DND-41 (cell line): ENCODE measurements around the gene PNPLA1.
A peak's percentile ranks its signal among the peaks of the same experiment; 100 is the strongest.
"Not testable (repeated sequence)": the region's sequence is repeated elsewhere in the genome, so short reads cannot be mapped to it uniquely, and the experiment has no call there.

Experiments
- ATAC-seq: fragments of 200-7000 bp; cut with Tn5 transposase; 3 replicates; pipeline ENCODE4 v1.9.1; 2021; ENCODE audit warnings: low read depth; ENCODE audit not compliant: insufficient read depth
- DNase-seq: peaks from one replicate; pipeline ENCODE4 v3.0.0-alpha.2; 2020
- H2AFZ ChIP-seq: 2 replicates; pipeline ENCODE4 v1.6.0; 2012; ENCODE audit warnings: low read depth, low read length
- H3K27ac ChIP-seq: 2 replicates; pipeline ENCODE4 v1.5.1; 2012; ENCODE audit warnings: low read length, inconsistent platforms
- H3K27me3 ChIP-seq: fragments of 200-600 bp; sonication (generic); 2 replicates; pipeline ENCODE4 v1.6.0; 2012; ENCODE audit warnings: low read length, mild to moderate bottlenecking, inconsistent platforms; ENCODE audit not compliant: insufficient read depth, poor library complexity
- H3K36me3 ChIP-seq: 2 replicates; pipeline ENCODE4 v1.5.1; 2012; ENCODE audit warnings: low read length, inconsistent platforms; ENCODE audit not compliant: insufficient read depth
- H3K4me1 ChIP-seq: 2 replicates; pipeline ENCODE4 v1.5.1; 2012; ENCODE audit warnings: mild to moderate bottlenecking, low read length; ENCODE audit not compliant: insufficient read depth
- H3K4me2 ChIP-seq: 2 replicates; pipeline ENCODE4 v1.6.0; 2012; ENCODE audit warnings: mild to moderate bottlenecking, moderate library complexity, low read length, inconsistent platforms; ENCODE audit not compliant: insufficient read depth
- H3K4me3 ChIP-seq, 2 experiments: fragments of 200-600 bp in 1 of 2; shearing (Covaris generic) in 1 of 2; 2 replicates each; pipeline ENCODE4 v1.5.1; 2012 to 2016; ENCODE audit warnings: inconsistent platforms in 2 of 2, low read length in 2 of 2, mild to moderate bottlenecking in 2 of 2, low read depth in 1 of 2, moderate library complexity in 1 of 2
- H3K79me2 ChIP-seq: 2 replicates; pipeline ENCODE4 v1.6.0; 2012; ENCODE audit warnings: low read length, inconsistent platforms; ENCODE audit not compliant: insufficient read depth
- H3K9ac ChIP-seq: 2 replicates; pipeline ENCODE4 v1.6.0; 2012; ENCODE audit warnings: low read depth, mild to moderate bottlenecking, inconsistent platforms, low read length, moderate library complexity
- H3K9me3 ChIP-seq: 2 replicates; pipeline ENCODE4 v1.5.1; 2012; ENCODE audit warnings: low read length, moderate library complexity, mild to moderate bottlenecking, inconsistent platforms; ENCODE audit not compliant: insufficient read depth, severe bottlenecking
- H4K20me1 ChIP-seq: 2 replicates; pipeline ENCODE4 v1.6.0; 2012; ENCODE audit warnings: low read length; ENCODE audit not compliant: insufficient read depth
- CTCF ChIP-seq: IDR thresholded peaks from 2 replicates; pipeline ENCODE4 v1.5.1; 2012; ENCODE audit warnings: borderline replicate concordance, low read length, moderate library complexity, mild to moderate bottlenecking; ENCODE audit not compliant: poor library complexity, severe bottlenecking; ENCODE audit errors: extremely low read depth
- EZH2 ChIP-seq: IDR thresholded peaks from 3 replicates; pipeline ENCODE4 v1.6.1; 2012; ENCODE audit warnings: borderline replicate concordance, low read depth, mild to moderate bottlenecking, moderate library complexity, low read length, inconsistent platforms; ENCODE audit not compliant: severe bottlenecking

The PNPLA1 gene

DNA sequence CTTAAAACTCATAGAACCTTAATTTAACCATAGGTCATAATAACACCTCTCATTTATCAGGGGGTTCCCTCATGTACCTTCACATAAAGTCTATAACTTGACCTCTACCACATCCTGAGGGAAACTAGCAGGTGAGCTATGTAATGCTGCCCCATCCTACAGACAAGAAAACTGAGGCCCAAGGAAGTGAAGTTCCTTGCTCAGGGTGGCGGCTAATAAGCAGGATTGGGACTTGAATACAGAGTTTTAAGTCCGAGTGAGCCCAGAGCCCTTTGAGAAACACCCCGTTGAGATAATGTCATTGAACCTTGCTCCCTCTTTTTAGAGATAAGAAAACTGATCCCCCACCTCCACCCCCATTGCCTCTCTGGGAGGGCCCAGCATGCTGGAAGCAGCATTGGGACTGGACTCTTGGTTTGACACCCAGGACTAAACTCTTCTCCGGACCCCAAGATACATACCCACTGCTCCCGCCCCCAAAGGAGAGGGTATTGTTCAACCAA lies 66.4 kb downstream of the PNPLA1 start:
- no peak overlapping the region for H3K27ac ChIP-seq
- H2AFZ ChIP-seq = no peak overlapping the region
- no peaks in the 10 kb centered on the region for H3K79me2 ChIP-seq
- no peak for DNase-seq
- H3K9me3 ChIP-seq = no peaks in the 10 kb centered on the region
- no peak overlapping the region for H3K9ac ChIP-seq
- peaks cover 11% of the 10 kb centered on the region for H3K27me3 ChIP-seq
- ATAC-seq = no peak
- H4K20me1 ChIP-seq = peaks cover 3% of the 10 kb centered on the region; the same call in 1 of the 2 replicates
- no peaks in the 10 kb centered on the region for H3K36me3 ChIP-seq
- no peak overlapping the region for H3K4me2 ChIP-seq
- TF ChIP-seq EZH2 = no peak
- TF ChIP-seq CTCF = no peak
- H3K4me3 ChIP-seq = no peak overlapping the region
- no peaks in the 10 kb centered on the region for H3K4me1 ChIP-seq

GRCh38 chr6:36336779-36337241 lies 67.0 kb downstream of the PNPLA1 start, which contains the start of gene BNIP5:
BNIP5 (minus strand) TSS chr6:36336888; CDS start chr6:36330690, 6,198 bp downstream.
- Histone ChIP-seq H3K9ac (no peak within 1 kb of the TSS), H3K27me3 (peaks cover 11% of the 10 kb centered on the region), H3K36me3 (no peaks in the 10 kb centered on the region), H4K20me1 (peaks cover 3% of the 10 kb centered on the region; the same call in 1 of the 2 replicates), H3K27ac (no peak within 1 kb of the TSS), H3K9me3 (no peaks in the 10 kb centered on the region), H3K4me3 (no peak within 1 kb of the TSS), H3K4me1 (no peaks in the 10 kb centered on the region), H3K79me2 (no peaks in the 10 kb centered on the region), H3K4me2 (no peak within 1 kb of the TSS), H2AFZ (no peak within 1 kb of the TSS)
- DNase-seq (no peak), ATAC-seq (no peak)
- TF ChIP-seq EZH2 = no peak
- TF ChIP-seq CTCF = no peak

GRCh38 chr6:36337814-36338213 lies 68.0 kb downstream of the PNPLA1 start:
- TF ChIP-seq EZH2 (no peak), CTCF (no peak)

DNA sequence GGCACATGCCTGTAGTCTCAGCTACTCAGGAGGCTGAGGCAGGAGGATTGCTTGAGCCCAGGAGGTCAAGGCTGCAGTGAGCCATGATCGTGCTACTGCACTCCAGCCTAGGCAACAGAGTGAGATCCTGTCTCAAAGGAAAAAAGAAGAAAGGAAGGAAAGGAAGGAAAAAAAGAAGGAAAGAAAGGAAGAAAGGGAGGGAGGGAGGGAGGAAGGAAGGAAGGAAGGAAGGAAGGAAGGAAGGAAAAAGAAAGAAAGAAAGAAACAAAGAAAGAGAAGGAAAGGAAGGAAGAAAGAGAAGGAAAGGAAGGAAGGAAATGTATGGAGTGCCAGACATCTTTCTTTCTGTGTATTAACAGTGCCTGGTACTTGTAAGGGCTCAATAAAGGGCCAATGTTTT lies 68.4 kb downstream of the PNPLA1 start:
- not testable (repeated sequence) for H3K4me2 ChIP-seq, DNase-seq, H4K20me1 ChIP-seq, H3K9me3 ChIP-seq, H3K79me2 ChIP-seq, ATAC-seq, H3K36me3 ChIP-seq, H3K4me1 ChIP-seq, H3K9ac ChIP-seq, H2AFZ ChIP-seq, H3K27ac ChIP-seq, H3K4me3 ChIP-seq
- H3K27me3 ChIP-seq = peaks cover 11% of the 10 kb centered on the region

More at GRCh38 chr6:36337814-36338213, 68.0 kb downstream of the PNPLA1 start:
- DNase-seq (no peak), ATAC-seq (peak; percentile 58; the same call in 2 of the 3 replicates)
- Histone ChIP-seq H3K4me2 (no peak overlapping the region), H3K36me3 (no peaks in the 10 kb centered on the region), H3K27me3 (peaks cover 11% of the 10 kb centered on the region), H2AFZ (no peak overlapping the region), H3K9me3 (no peaks in the 10 kb centered on the region), H3K79me2 (no peaks in the 10 kb centered on the region), H3K4me1 (no peaks in the 10 kb centered on the region), H4K20me1 (peaks cover 3% of the 10 kb centered on the region; the same call in 1 of the 2 replicates), H3K4me3 (no peak overlapping the region), H3K9ac (no peak overlapping the region), H3K27ac (no peak overlapping the region)
